ENCODE results near the gene TTC38. TPM values are rescaled to one million over a fixed set of nuclear protein-coding genes. Genes with fewer than 3 reads are reported as not detected.

Gene TTC38
- total RNA-seq, 1 donor, result 16.3 TPM

DNA sequence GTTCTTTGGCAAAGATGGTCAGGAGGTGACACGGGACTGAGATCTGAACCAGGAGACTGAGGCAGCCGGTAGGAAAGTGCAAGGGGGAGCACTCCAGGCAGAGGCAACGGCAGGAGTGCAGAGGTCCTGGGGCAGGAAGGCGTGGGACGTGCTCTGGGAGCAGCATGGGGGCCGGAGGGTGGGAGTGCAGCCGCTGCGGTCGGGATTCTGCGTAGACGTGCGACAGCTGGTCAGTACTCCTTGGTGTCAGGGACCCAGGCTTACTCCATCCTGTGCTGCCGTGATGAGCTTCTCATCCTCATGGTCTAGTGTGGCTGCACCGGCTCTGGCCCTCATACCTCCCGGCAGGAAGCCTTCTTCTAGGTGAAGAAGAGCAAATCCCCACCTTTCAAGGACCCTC, 50.8 kb downstream of the TTC38 start:
- no peak overlapping the region for H3K4me3 ChIP-seq (ENCODE audit: low read length)
- H3K9me3 ChIP-seq (ENCODE audit: low read depth, low read length), result no peaks in the 10 kb centered on the region
- H3K4me1 ChIP-seq (ENCODE audit: insufficient read depth, low read length), result no peaks in the 10 kb centered on the region
- no peaks in the 10 kb centered on the region for H3K27me3 ChIP-seq (ENCODE audit: insufficient read depth, low read length)

DNA sequence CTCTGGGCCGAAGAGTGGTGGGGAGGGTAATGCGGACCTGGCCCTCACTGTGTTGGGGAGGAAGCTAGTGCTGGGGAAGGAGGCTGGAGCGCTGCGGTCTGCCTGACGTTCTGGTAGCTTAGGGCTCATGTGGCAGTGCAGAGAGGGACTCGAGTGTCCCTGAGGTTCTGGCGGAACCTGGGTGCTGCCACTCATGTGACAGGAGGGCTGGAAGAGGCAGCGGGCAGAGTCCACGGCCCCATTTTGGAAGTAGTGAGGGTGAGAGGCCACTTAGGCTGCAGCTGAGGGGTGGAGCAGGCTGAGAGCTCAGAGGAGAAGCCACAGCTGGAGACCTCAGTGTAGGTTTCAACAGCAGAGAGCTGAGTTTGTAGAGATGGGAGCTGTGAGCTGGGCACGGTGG, 51.5 kb downstream of the TTC38 start:
- Histone ChIP-seq H3K27me3 (ENCODE audit: insufficient read depth, low read length) (no peaks in the 10 kb centered on the region), H3K4me3 (ENCODE audit: low read length) (no peak overlapping the region), H3K9me3 (ENCODE audit: low read depth, low read length) (no peaks in the 10 kb centered on the region), H3K4me1 (ENCODE audit: insufficient read depth, low read length) (no peaks in the 10 kb centered on the region)

DNA sequence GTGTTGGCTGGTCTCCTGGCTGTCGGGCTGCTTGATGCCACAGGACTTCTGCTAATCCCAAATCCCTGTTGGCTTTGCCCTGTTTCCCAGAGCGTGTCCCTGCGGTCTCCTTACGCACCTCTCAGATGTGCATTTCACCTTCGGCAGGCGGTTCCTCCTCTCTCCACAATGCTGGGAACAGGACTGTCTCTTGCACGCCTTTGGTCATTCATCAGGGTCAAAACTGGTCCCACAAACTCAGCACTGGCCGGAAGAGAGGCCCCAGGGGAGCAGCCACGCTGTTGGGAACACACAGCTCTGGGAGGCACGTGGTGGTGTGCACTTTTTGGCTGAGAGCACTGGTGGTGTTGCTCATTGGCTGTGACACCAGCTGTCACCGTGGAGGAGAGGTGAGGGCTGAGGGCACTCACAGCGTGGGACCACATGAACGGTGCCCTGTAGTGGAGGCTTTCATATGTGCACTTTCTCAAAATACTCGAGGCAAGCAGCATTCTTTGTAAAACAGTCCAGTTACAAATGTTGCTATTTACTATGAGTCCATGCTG, 52.4 kb downstream of the TTC38 start:
- Histone ChIP-seq H3K4me1 (ENCODE audit: insufficient read depth, low read length) (no peaks in the 10 kb centered on the region), H3K9me3 (ENCODE audit: low read depth, low read length) (no peaks in the 10 kb centered on the region), H3K27me3 (ENCODE audit: insufficient read depth, low read length) (no peaks in the 10 kb centered on the region), H3K4me3 (ENCODE audit: low read length) (no peak overlapping the region)

DNA sequence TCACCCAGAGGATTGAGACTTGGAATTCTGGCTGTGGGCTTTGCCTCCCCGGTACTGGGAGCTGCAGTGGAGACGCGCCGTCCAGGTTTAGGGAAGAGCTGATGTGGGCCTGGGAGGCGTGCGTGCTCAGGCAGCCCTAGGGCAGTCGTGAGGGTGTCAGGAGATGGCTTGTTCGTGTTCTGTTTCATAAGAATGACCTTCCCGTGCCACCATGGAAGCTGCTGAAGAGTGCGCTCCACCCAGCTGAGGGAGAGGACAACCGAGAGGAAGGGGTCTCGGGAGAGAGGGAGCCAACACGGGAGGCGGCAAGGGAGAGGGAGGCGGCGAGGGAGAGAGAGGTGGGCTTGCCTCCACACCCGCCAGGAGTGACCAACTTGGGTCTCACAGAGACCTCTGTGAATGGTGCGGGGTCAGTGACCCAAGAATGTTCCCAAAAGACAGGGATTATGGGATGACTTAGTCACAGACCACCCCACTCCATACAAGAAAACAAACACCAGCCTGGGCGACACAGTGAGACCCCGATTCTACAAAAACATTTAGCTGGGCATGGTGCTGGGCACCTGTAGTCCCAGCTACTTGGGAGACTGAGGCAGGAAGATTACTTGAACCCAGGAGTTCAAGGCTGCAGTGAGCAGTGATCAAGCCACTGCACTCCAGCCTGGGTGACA, 53.0 kb downstream of the TTC38 start:
- H3K4me3 ChIP-seq (ENCODE audit: low read length), result no peak overlapping the region
- no peaks in the 10 kb centered on the region for H3K4me1 ChIP-seq (ENCODE audit: insufficient read depth, low read length)
- H3K27me3 ChIP-seq (ENCODE audit: insufficient read depth, low read length), result no peaks in the 10 kb centered on the region
- H3K9me3 ChIP-seq (ENCODE audit: low read depth, low read length), result no peaks in the 10 kb centered on the region

DNA sequence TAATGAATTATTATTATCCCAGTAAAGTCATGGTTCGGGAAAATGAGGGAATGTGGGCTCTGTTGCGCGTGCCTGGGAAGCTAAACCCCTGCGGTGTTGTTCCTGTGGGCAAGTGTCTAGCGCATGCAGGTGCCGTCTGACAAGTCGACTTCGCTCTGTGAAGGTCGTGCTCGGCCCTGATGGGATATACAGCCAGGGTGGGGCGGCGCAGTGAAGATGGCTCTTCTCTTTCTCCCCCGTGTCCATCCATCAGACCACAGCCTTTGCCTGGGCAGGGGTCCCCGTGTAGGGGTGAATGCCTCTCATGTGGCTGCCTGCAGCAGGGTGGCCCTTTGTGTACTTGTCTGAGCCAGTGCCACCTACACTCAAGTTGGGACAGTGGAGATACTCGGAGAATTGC, 54.9 kb downstream of the TTC38 start:
- H3K4me1 ChIP-seq (ENCODE audit: insufficient read depth, low read length), result no peaks in the 10 kb centered on the region
- H3K9me3 ChIP-seq (ENCODE audit: low read depth, low read length), result no peaks in the 10 kb centered on the region
- H3K4me3 ChIP-seq (ENCODE audit: low read length), result no peak overlapping the region
- no peaks in the 10 kb centered on the region for H3K27me3 ChIP-seq (ENCODE audit: insufficient read depth, low read length)

DNA sequence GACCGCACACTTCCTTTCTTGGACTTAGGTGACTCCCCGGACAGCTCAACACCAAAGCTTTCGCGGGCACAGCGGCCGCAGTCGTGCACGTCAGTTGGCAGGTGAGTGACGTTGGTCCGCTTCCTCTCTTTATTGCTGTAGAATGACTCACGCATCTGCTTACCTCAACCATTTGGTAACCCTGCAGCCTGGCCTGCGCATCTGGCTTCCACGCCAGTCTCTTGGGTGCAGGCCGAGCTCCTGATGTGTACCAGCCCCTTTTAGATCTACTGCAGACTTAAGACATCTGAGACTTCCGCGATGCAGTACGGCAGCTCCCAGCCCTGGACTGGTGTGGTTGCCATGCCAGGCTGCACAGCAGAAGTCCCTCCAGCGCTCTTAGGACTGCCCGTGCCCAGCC, 55.4 kb downstream of the TTC38 start:
- no peak overlapping the region for H3K4me3 ChIP-seq (ENCODE audit: low read length)
- no peaks in the 10 kb centered on the region for H3K9me3 ChIP-seq (ENCODE audit: low read depth, low read length)
- H3K4me1 ChIP-seq (ENCODE audit: insufficient read depth, low read length), result no peaks in the 10 kb centered on the region
- H3K27me3 ChIP-seq (ENCODE audit: insufficient read depth, low read length), result no peaks in the 10 kb centered on the region

DNA sequence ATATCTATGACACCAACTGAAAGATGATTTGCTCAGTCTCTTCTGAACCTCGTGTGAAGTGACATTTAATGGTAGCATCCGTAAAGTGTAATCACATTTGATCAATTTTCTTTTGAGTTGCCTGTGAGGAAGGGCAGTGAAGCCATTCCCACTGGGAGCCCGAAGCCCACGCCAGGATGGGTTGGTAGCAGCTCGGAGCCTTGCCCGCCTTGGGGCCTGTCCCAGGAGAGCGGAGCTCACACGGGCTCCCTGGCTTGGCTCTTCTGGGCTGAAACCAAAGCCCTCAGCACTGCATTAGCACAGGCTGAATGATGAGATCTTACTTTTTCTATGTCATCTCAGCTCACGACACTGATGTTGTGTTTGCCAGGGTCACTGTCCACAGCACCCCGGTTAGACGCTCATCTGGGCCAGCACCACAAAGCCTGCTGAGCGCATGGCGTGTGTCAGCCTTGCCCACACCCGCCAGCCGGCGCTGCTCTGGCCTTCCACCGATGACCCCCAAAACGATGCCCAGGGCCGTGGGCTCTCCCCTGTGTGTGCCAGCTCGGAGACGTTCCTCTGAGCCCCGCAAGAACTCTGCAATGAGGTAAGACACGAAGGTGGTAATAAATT, 58.4 kb downstream of the TTC38 start:
- Histone ChIP-seq H3K4me3 (ENCODE audit: low read length) (no peak overlapping the region), H3K9me3 (ENCODE audit: low read depth, low read length) (no peaks in the 10 kb centered on the region), H3K27me3 (ENCODE audit: insufficient read depth, low read length) (no peaks in the 10 kb centered on the region), H3K4me1 (ENCODE audit: insufficient read depth, low read length) (no peaks in the 10 kb centered on the region)

DNA sequence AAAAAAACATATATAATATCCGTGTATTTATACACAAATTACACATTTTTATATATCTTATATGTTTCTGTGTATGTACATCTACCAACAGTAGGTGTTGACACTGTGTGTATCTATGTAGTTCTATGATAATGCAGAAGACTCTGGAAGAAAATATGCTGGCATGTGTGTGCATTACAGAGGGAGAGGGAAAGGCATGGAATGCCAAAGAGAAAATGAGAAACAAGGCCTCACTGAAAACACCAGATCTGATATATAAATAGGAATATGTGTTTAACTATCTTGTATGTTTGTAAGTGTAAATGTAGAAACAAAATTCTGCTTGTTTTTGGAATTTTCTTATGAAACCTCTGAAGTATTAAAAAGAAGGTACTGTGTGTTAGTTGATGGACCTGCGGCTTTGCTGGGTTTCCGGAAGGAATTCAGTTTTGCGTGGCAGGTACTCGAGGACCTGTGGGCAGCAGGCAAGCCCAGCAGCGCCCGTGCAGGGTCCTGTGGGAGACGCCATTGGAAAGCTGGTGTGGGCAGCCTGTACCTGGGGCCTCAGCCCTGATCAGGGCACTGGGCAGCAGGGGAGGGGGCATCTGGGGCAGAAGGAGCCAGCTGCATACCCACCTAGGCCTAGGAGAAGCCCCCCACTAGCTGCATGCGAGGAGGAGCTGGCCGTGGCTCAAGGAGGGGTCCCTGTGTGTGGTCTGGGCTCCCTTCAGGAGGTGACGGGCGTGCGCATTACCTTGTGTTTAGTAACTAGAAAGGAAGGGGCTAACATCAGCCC, 60.1 kb downstream of the TTC38 start:
- no peaks in the 10 kb centered on the region for H3K27me3 ChIP-seq (ENCODE audit: insufficient read depth, low read length)
- H3K9me3 ChIP-seq (ENCODE audit: low read depth, low read length), result no peaks in the 10 kb centered on the region
- no peak overlapping the region for H3K4me3 ChIP-seq (ENCODE audit: low read length)
- H3K4me1 ChIP-seq (ENCODE audit: insufficient read depth, low read length), result no peaks in the 10 kb centered on the region

DNA sequence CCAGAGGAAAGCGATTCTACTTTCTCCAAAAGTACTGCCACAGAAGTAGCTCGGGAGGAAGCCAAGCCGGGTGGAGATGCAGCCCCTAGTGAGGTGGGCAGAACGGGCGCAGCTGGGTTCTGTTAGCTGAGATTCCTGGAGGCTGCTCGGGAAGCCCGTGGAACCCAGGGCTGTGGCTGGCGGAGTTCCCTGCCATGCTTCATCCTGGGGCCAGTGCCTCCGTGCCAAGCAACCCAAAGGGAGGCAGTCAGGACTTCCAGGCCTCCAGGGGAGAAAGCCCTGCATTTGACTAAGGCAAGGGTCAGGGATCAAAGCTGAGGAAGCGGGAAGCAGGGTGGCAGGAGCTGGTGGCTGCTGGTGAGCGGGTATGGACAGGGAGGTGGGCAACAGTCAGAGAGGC, 61.0 kb downstream of the TTC38 start:
- Histone ChIP-seq H3K4me1 (ENCODE audit: insufficient read depth, low read length) (no peaks in the 10 kb centered on the region), H3K9me3 (ENCODE audit: low read depth, low read length) (no peaks in the 10 kb centered on the region), H3K27me3 (ENCODE audit: insufficient read depth, low read length) (no peaks in the 10 kb centered on the region), H3K4me3 (ENCODE audit: low read length) (no peak overlapping the region)

DNA sequence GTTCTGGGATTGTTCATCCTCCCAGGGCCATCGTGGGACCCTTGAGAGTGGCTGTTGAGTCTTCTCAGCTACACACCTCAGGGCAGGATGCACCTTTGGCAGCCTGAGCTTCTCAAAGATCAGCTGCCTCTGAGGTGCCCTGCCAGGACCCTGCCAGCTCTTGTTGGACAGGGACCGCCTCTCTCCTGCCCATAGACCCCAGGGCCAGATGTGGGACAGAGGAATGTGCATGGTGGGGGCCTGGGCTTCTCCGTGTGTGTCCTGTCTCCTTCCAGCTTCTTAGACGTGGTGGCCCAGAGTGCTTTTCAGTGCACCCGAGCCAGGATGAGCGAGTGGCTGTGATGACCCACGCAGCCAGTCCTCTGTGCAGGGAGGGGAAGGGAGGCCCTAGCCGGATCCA, 61.8 kb downstream of the TTC38 start:
- no peak overlapping the region for H3K4me3 ChIP-seq (ENCODE audit: low read length)
- H3K4me1 ChIP-seq (ENCODE audit: insufficient read depth, low read length), result no peaks in the 10 kb centered on the region
- no peaks in the 10 kb centered on the region for H3K9me3 ChIP-seq (ENCODE audit: low read depth, low read length)
- no peaks in the 10 kb centered on the region for H3K27me3 ChIP-seq (ENCODE audit: insufficient read depth, low read length)

DNA sequence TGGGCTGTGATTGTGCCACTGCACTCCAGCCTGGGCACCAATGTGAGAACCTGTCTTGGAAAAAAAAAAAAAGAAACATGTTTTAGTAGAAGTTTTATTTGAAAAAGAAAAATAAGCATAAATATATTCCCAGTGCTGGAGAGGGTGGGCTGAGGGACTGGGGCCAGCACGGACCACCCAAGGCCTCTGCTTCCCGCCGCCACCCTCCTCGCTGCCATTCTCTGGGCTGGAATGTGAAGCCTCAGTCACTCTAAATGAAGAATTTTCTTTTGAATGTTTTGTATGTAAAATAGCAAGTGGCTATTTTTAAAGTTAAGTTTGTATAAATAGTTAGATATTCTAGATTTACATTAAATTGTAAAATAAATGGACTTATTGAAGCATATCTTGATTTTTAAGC, 62.6 kb downstream of the TTC38 start:
- Histone ChIP-seq H3K4me1 (ENCODE audit: insufficient read depth, low read length) (no peaks in the 10 kb centered on the region), H3K9me3 (ENCODE audit: low read depth, low read length) (no peaks in the 10 kb centered on the region), H3K4me3 (ENCODE audit: low read length) (no peak overlapping the region), H3K27me3 (ENCODE audit: insufficient read depth, low read length) (no peaks in the 10 kb centered on the region)

DNA sequence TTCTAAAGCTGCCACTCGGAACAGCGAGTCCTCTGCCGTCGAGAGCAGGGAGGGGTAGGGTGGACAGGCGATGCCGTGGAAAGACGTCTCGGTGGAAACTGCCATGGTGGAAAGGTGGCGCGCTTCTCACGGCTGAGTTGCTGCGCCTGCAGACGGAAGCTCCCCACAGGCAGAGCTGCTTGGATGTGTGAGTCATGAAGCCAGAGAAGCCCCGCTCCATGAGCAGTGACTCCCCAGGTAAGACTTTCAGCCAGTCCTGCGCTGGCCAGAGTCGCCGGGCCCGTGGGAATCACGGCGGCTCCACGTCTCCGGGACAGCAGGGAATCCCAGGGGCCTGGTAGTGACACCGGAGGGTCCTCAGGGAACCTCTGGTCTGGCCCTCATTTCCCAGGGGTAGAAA, 63.7 kb downstream of the TTC38 start:
- H3K27me3 ChIP-seq (ENCODE audit: insufficient read depth, low read length), result no peaks in the 10 kb centered on the region
- no peak overlapping the region for H3K4me3 ChIP-seq (ENCODE audit: low read length)
- H3K4me1 ChIP-seq (ENCODE audit: insufficient read depth, low read length), result peaks cover 4% of the 10 kb centered on the region
- H3K9me3 ChIP-seq (ENCODE audit: low read depth, low read length), result no peaks in the 10 kb centered on the region

DNA sequence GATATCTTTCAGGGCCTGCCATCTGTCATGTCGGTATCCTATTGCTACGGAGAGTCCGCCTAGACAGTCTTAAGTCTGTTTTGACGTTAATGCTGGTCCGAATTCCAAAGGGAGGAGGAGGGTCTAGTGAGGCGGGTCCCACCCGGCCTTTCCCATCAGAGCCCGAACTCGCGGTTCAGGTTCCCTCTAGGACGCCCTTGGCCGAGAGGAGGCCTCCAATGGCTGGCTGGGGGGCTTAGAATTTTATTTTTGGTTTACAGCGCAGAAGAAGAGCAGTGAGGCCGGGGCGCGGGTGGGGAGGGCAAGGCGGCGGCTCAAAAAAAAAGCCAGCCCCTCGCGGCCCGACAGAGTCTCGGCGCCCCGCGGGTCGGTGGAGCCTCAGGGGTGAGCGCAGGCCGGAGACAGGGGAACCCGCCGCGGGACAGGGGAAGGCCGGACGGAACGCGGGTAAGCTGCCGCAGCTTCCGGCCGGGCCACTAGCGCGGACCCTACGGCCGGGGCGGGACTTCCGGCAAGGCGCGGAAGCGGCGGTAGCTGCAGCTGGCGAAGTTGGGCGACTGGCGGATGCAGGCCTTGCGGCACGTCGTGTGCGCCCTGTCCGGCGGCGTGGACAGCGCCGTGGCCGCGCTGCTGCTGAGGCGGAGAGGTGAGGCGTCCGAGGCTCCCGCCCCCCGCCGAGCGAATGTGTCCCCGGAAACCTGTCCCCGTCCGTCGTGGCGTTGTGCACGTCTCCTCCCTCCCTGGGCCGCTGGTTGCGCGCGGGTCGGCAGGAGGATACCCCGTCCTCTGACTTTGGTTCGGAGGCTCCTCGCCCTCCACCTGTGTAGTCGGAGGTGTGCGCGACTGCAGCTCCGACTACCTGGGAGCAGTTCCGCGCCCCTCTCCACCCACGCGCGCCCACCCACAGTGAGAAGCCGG, 67.7 kb downstream of the TTC38 start, which contains the start of gene TRMU:
TRMU (plus strand) TSS at position 514 of the 918 bp plus-strand sequence; CDS start at position 565, 51 bp downstream.
- Histone ChIP-seq H3K27me3 (ENCODE audit: insufficient read depth, low read length) (no peaks in the 10 kb centered on the region), H3K9me3 (ENCODE audit: low read depth, low read length) (no peaks in the 10 kb centered on the region), H3K4me1 (ENCODE audit: insufficient read depth, low read length) (peaks cover 9% of the 10 kb centered on the region), H3K4me3 (ENCODE audit: low read length) (peak within 1 kb of the TSS; percentile 63)

DNA sequence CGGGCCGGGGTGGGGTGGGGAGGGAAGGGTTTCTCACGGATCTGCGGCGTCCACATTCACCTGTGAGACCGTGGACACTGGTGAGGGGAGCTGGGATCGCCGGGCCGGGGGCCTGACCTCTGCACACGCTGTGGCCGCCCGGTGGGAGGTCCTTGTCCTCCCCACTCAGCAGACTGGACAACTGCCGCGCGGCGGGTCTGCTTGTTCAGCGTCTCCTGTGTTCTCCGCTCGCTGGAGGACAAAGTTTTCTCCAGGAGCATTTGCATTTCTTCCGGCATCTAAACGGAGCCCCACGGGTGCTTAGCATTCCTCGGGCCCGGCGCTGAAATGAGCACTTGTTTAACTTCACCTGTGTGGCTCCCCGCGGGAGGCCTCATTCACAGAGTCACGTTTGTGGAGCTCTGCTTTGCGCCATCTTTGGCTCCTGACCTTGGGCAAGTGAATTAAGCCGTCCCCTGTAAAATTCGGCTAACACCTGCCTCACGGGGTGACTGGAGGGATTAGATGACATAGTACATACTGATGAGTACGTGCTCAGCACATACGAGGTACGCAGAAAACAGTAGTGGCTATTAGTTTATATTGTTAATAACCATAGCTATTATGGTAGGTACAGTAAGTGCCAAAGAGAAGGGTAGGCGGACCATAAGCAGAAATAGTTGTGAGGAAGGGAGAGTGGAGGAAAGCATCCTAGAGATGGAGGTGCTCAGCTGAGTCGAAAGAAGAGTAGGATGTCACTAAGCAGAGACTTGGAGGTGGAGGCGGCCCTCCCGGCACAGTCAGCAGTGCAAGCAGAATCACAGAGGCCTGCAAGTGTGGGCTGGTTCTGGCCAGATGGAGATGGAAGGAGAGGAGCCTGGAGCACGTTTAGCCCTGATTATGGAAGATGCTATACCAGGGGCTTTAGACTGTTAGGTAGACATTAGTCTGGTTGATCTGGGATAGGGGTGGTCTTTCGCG, 68.6 kb downstream of the TTC38 start:
- peaks cover 9% of the 10 kb centered on the region for H3K4me1 ChIP-seq (ENCODE audit: insufficient read depth, low read length)
- no peaks in the 10 kb centered on the region for H3K27me3 ChIP-seq (ENCODE audit: insufficient read depth, low read length)
- peak overlapping the region; percentile 63 for H3K4me3 ChIP-seq (ENCODE audit: low read length)
- no peaks in the 10 kb centered on the region for H3K9me3 ChIP-seq (ENCODE audit: low read depth, low read length)
